ENCODE results near the gene ZNF239.
"Not testable (repeated sequence)": the region's sequence is repeated elsewhere in the genome, so short reads cannot be mapped to it uniquely, and the experiment has no call there.

ZNF239 gene

GRCh38 chr10:43594944-43595589 is 20.7 kb upstream of the ZNF239 start:
- peak overlapping the region; percentile 30 for H3K27ac Mint-ChIP-seq
- peak overlapping the region; percentile 71 for H3K4me3 Mint-ChIP-seq
- H3K27me3 Mint-ChIP-seq, result no peaks in the 10 kb centered on the region
- peaks cover 5% of the 10 kb centered on the region for H3K36me3 Mint-ChIP-seq
- peaks cover 36% of the 10 kb centered on the region for H3K4me1 Mint-ChIP-seq
- H3K9me3 Mint-ChIP-seq, result no peaks in the 10 kb centered on the region

DNA sequence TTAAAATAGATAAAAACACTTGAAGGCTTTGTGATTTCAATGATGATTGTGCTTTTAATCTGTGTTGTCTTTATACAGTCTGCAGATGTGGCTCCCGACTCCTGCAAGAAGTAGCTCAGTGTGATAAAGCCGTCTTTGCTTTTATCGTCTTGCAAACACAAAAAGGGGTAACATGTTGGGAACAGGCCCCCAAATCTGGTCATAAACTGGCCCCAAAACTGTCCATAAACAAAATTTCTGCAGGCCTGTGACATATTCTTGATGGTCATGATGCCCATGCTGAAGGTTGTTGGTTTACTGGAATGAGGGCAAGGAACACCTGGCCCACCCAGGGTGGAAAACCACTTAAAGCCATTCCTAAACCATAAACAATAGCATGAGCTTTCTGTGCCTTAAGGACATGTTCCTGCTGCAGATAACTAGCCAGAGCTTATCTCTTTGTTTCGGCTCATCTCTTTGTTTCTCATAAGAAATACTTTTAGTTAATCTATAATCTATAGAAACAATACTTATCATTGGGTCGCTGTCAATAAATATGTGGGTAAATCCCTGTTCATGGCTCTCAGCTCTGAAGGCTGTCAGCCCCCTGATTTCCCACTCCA is 17.0 kb upstream of the ZNF239 start:
- Mint-ChIP-seq H3K4me1 (peaks cover 24% of the 10 kb centered on the region), H3K4me3 (no peak overlapping the region), H3K36me3 (peaks cover 5% of the 10 kb centered on the region), H3K27me3 (no peaks in the 10 kb centered on the region), H3K9me3 (no peaks in the 10 kb centered on the region), H3K27ac (no peak overlapping the region)

- H3K27ac Mint-ChIP-seq, H3K4me3 Mint-ChIP-seq, H3K4me1 Mint-ChIP-seq, H3K9me3 Mint-ChIP-seq, H3K27me3 Mint-ChIP-seq, H3K36me3 Mint-ChIP-seq: not testable (repeated sequence)
These were observed 12.3 kb upstream of the ZNF239 start for GRCh38 chr10:43586730-43587115.

DNA sequence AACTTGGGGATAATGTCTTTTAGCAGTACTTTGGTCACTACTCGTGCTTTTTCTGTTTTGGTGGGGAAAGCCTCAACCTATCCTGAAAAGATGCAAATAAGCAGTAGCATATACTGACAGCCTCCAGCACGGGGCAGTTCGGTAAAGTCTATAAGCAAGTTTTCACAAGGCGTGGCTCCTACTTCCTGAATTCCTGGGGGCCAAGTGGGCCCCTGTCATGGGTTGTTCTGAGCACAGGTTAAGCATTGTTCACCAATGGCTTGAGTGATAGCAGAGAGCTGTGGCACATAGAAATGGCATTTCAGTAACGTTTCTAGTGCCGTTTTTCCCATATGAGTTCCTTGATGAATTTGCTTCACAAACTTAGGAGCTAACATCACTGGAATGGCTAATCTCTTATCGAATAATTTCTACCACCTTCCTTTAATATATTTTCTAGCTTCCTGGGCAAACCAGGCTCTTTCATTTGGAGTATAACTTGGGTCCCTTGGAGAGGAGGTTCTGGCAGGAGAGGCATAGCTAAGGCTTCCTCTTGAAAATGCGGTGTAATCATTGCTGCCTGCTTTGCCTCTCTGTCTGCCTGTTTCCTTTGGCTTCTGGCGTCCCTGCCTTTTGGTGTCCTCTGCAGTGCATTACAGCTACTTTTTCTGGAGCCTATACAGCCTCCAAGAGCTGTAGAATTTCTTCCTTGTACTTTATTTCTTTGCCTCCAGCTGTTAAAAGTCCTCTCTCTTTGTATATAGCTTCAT is 11.7 kb upstream of the ZNF239 start:
- H3K27me3 Mint-ChIP-seq, result peaks cover 1% of the 10 kb centered on the region
- peaks cover 6% of the 10 kb centered on the region for H3K4me1 Mint-ChIP-seq
- no peak overlapping the region for H3K4me3 Mint-ChIP-seq
- H3K36me3 Mint-ChIP-seq, result no peaks in the 10 kb centered on the region
- H3K27ac Mint-ChIP-seq, result no peak overlapping the region
- no peaks in the 10 kb centered on the region for H3K9me3 Mint-ChIP-seq

- Mint-ChIP-seq H3K9me3 (no peaks in the 10 kb centered on the region), H3K4me1 (peaks cover 6% of the 10 kb centered on the region), H3K4me3 (no peak overlapping the region)
These were observed 10.6 kb upstream of the ZNF239 start for GRCh38 chr10:43585046-43585445.

GRCh38 chr10:43584051-43584450 is 9.6 kb upstream of the ZNF239 start:
- Mint-ChIP-seq H3K27me3 (peaks cover 1% of the 10 kb centered on the region), H3K27ac (no peak overlapping the region), H3K4me3 (no peak overlapping the region), H3K36me3 (no peaks in the 10 kb centered on the region), H3K9me3 (no peaks in the 10 kb centered on the region), H3K4me1 (peaks cover 6% of the 10 kb centered on the region)

More at GRCh38 chr10:43585046-43585445, 10.6 kb upstream of the ZNF239 start:
- Mint-ChIP-seq H3K27me3 (peaks cover 1% of the 10 kb centered on the region), H3K27ac (no peak overlapping the region), H3K36me3 (no peaks in the 10 kb centered on the region)

DNA sequence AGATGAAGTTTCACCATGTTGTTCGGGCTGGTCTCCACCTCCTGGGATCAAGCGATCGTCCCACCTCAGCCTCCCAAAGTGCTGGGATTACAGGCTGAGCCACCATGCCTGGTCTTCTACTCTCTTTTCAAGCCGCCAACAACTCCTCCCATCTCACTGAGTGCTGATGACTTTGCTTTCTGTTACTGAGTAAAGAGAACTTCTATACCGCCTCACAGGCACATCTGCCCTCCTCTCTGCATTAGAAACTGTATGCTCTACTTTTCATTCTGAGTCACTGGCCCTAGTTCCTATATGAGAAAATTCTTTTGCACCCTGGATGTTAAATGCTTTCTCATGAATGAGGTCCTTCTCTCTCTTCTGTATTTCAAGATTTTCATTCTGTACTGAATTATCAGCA is 2.2 kb upstream of the ZNF239 start:
- H3K9me3 Mint-ChIP-seq, result peaks cover 15% of the 10 kb centered on the region
- H3K27ac Mint-ChIP-seq, result no peak overlapping the region
- H3K4me3 Mint-ChIP-seq, result peak overlapping the region; percentile 23
- peaks cover 50% of the 10 kb centered on the region for H3K4me1 Mint-ChIP-seq
- H3K36me3 Mint-ChIP-seq, result peaks cover 4% of the 10 kb centered on the region
- H3K27me3 Mint-ChIP-seq, result peaks cover 1% of the 10 kb centered on the region

DNA sequence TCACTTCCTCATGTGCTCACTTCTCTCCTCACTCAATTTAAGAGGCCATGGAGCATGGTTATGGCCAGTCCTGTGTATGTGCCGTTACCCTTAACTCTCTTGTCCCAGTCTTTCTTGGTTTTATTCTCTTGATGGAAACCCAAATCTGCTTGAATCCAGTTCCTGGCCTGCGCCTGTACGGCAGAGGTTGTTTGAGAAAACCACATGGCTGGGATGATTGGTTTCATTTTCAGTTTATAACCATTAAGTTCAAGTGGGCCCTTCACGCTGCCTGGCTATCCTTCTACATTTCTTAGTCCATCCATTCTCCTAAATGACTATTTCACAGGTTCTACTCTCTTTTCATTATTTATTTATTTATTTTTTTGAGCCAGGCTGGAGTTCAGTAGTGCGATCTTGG is 1.6 kb upstream of the ZNF239 start:
- H3K27me3 Mint-ChIP-seq, result no peaks in the 10 kb centered on the region
- peaks cover 4% of the 10 kb centered on the region for H3K36me3 Mint-ChIP-seq
- peaks cover 54% of the 10 kb centered on the region for H3K4me1 Mint-ChIP-seq
- H3K9me3 Mint-ChIP-seq, result peaks cover 15% of the 10 kb centered on the region
- H3K4me3 Mint-ChIP-seq, result peak overlapping the region; percentile 91
- H3K27ac Mint-ChIP-seq, result peak overlapping the region; percentile 89

DNA sequence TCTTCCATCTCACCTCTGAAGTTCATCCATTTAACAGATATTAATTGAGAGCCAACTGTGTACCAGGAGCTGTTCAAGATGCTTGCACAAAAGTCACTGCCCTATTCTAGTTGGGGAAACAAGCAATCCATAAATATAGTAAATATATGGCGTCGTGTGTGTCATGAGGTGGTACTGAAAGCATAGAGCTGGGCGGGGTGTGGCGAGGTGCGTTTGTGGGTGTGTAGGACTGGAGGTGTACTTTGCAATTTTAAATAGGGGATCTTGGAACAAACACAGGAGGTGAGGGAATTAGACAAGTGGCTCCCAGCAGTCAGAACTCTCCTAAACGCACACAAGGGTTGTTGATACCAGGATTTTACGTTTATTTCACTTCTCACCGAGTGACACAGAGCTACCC is 490 bp upstream of the ZNF239 start:
- Mint-ChIP-seq H3K4me1 (peaks cover 60% of the 10 kb centered on the region), H3K27me3 (no peaks in the 10 kb centered on the region), H3K27ac (peak overlapping the region; percentile 96), H3K9me3 (peaks cover 15% of the 10 kb centered on the region), H3K36me3 (peaks cover 8% of the 10 kb centered on the region), H3K4me3 (peak overlapping the region; percentile 91)

DNA sequence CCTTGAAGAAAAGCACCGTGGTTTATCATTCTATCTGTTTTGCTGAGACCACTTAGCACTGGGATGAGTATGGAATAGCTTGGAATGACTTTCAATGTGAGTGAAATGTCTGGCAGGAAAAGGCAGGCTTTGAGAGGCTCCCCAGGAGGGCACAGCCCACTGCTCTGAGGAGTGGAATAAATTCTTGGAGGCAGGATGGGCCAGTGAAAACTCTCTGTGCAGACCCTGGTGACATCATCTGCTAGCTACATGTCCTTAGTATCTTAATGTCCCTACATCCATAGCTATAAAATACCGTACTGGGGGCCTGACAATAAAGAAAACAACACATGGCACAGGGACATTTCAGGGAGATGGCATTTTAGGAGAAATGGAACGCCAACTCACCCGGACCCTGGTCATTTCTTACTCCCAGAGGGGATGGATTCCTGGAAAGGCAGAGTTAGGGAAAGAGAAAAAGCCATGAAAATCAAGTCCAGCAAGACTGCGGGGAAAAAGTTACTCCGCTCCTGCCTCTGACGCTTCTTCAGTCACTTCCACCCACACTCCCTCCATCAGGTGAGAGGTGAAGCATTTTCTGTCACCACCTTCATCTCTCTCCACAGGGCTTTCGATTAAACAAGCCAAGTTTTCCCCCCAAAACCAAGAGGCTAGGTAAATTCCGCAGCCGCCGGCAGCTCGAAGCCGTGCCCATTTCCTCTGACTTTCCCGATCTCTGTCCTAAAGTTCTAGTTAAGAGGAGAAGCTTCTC is 991 bp downstream of the ZNF239 start:
- Mint-ChIP-seq H3K36me3 (peaks cover 8% of the 10 kb centered on the region), H3K27me3 (no peaks in the 10 kb centered on the region), H3K27ac (peak overlapping the region; percentile 85), H3K9me3 (peaks cover 15% of the 10 kb centered on the region), H3K4me3 (peak overlapping the region; percentile 86), H3K4me1 (peaks cover 60% of the 10 kb centered on the region)

GRCh38 chr10:43570971-43571370 is 3.4 kb downstream of the ZNF239 start:
- Mint-ChIP-seq H3K4me3 (no peak overlapping the region), H3K4me1 (peaks cover 49% of the 10 kb centered on the region), H3K27ac (peak overlapping the region; percentile 66), H3K9me3 (peaks cover 13% of the 10 kb centered on the region), H3K27me3 (no peaks in the 10 kb centered on the region), H3K36me3 (peaks cover 15% of the 10 kb centered on the region)

- H3K4me3 Mint-ChIP-seq, result no peak overlapping the region
These were observed 4.7 kb downstream of the ZNF239 start for GRCh38 chr10:43569681-43570080.

DNA sequence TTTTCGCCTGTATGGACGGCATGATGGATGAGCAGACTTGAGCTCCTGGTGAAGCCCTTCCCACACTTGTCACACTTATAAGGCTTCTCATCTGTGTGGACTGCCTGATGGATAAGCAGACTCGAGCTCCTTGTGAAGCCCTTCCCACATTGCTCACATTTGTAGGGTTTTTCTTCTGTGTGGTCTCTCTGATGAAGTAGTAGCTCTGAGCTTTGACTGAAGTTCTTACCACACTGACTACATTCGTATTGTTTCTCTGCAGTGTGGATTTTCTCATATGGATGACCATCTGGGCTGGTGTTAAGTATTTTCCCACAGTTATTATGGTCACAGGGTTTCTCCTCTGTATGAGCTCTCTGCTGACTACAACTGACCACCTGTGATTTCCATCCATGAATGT is 17.2 kb downstream of the ZNF239 start:
- H3K9me3 Mint-ChIP-seq, result peaks cover 49% of the 10 kb centered on the region
- H3K27ac Mint-ChIP-seq, result no peak overlapping the region
- peaks cover 70% of the 10 kb centered on the region for H3K36me3 Mint-ChIP-seq
- H3K27me3 Mint-ChIP-seq, result no peaks in the 10 kb centered on the region
- no peaks in the 10 kb centered on the region for H3K4me1 Mint-ChIP-seq
- no peak overlapping the region for H3K4me3 Mint-ChIP-seq

More at GRCh38 chr10:43569681-43570080, 4.7 kb downstream of the ZNF239 start:
- Mint-ChIP-seq H3K9me3 (peaks cover 2% of the 10 kb centered on the region), H3K27ac (no peak overlapping the region), H3K36me3 (peaks cover 21% of the 10 kb centered on the region), H3K4me1 (peaks cover 36% of the 10 kb centered on the region), H3K27me3 (no peaks in the 10 kb centered on the region)

DNA sequence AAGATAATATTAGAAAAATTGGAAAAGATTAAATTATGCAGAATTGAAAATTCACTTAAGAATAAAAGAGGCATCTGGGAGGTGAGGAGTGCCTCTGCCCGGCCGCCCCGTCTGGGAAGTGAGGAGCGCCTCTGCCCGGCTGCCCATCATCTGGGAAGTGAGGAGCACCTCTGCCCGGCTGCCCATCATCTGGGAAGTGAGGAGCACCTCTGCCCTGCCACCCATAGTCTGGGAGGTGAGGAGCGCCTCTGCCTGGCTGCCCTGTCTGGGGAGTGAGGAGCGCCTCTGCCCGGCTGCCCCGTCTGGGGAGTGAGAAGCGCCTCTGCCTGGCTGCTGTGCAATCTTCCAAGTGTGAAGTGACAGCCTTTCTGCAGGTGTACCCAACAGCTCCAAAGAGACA is 30.7 kb downstream of the ZNF239 start:
- H3K9me3 Mint-ChIP-seq, H3K36me3 Mint-ChIP-seq, H3K27ac Mint-ChIP-seq, H3K4me1 Mint-ChIP-seq, H3K4me3 Mint-ChIP-seq, H3K27me3 Mint-ChIP-seq: not testable (repeated sequence)

GRCh38 chr10:43524434-43525247 is 49.8 kb downstream of the ZNF239 start:
- H3K4me3 Mint-ChIP-seq, result no peak overlapping the region
- no peaks in the 10 kb centered on the region for H3K4me1 Mint-ChIP-seq
- no peak overlapping the region for H3K27ac Mint-ChIP-seq
- H3K36me3 Mint-ChIP-seq, result peaks cover 27% of the 10 kb centered on the region
- peaks cover 4% of the 10 kb centered on the region for H3K27me3 Mint-ChIP-seq
- H3K9me3 Mint-ChIP-seq, result peaks cover 29% of the 10 kb centered on the region

All from activated naive CD4-positive, alpha-beta T cell treated with anti-CD3 and anti-CD28 coated beads, Interleukin-2, amount 50 U/mL, for 24 hours (primary cell).